Measurements from ENCODE around the gene GPATCH4. TPM values are rescaled to one million over a fixed set of nuclear protein-coding genes. Genes with fewer than 3 reads are reported as not detected.

Gene GPATCH4
- total and polyA plus RNA-seq, 2 donors (not counting 1 experiment from before 2014, with no cell fraction given): 12.2 to 23.6 TPM

GRCh38 chr1:156559797-156560385, 41.4 kb downstream of the GPATCH4 start:
- Histone ChIP-seq H2AFZ (ENCODE audit: low read length) (no peak overlapping the region), H3K79me2 (ENCODE audit: control insufficient read depth, insufficient read depth, low read length) (no peaks in the 10 kb centered on the region), H3K9me3 (ENCODE audit: control insufficient read depth, insufficient read depth, low read depth, low read length) (no peaks in the 10 kb centered on the region), H4K20me1 (ENCODE audit: control insufficient read depth, extremely low read depth, insufficient read depth, low read length) (no peaks in the 10 kb centered on the region), H3K36me3 (ENCODE audit: control insufficient read depth, insufficient read depth, low read length) (peaks cover 34% of the 10 kb centered on the region), H3K4me1 (ENCODE audit: control insufficient read depth, extremely low read depth, insufficient read depth, low read length) (no peaks in the 10 kb centered on the region), H3K9ac (ENCODE audit: insufficient read depth, low read length) (no peak overlapping the region), H3K4me3 (replicated peaks in 1 of 4; ENCODE audit: control extremely low read depth in 1 of 4, insufficient read depth in 1 of 4, low read depth in 3 of 4, low read length in 4 of 4) (no peak overlapping the region), H3K27me3 (ENCODE audit: control insufficient read depth, insufficient read depth, low read length) (no peaks in the 10 kb centered on the region), H3K27ac (ENCODE audit: insufficient read depth, low read length) (no peak overlapping the region), H3K4me2 (ENCODE audit: extremely low read depth, insufficient read depth, low read length) (no peak overlapping the region)
- no peak for DNase-seq (ENCODE audit: low read depth in 2 of 2)
- TF ChIP-seq, protein P1, sequence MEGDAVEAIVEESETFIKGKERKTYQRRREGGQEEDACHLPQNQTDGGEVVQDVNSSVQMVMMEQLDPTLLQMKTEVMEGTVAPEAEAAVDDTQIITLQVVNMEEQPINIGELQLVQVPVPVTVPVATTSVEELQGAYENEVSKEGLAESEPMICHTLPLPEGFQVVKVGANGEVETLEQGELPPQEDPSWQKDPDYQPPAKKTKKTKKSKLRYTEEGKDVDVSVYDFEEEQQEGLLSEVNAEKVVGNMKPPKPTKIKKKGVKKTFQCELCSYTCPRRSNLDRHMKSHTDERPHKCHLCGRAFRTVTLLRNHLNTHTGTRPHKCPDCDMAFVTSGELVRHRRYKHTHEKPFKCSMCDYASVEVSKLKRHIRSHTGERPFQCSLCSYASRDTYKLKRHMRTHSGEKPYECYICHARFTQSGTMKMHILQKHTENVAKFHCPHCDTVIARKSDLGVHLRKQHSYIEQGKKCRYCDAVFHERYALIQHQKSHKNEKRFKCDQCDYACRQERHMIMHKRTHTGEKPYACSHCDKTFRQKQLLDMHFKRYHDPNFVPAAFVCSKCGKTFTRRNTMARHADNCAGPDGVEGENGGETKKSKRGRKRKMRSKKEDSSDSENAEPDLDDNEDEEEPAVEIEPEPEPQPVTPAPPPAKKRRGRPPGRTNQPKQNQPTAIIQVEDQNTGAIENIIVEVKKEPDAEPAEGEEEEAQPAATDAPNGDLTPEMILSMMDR (conservative IDR thresholded peaks at IDR 0.05 in 1 of 2, IDR thresholded peaks at IDR 0.05 in 1 of 2; ENCODE audit: low read depth in 1 of 2, low read length in 2 of 2): no peak
- TF ChIP-seq EZH2 (IDR thresholded peaks at IDR 0.05; ENCODE audit: low read length, missing control alignments): no peak

DNA sequence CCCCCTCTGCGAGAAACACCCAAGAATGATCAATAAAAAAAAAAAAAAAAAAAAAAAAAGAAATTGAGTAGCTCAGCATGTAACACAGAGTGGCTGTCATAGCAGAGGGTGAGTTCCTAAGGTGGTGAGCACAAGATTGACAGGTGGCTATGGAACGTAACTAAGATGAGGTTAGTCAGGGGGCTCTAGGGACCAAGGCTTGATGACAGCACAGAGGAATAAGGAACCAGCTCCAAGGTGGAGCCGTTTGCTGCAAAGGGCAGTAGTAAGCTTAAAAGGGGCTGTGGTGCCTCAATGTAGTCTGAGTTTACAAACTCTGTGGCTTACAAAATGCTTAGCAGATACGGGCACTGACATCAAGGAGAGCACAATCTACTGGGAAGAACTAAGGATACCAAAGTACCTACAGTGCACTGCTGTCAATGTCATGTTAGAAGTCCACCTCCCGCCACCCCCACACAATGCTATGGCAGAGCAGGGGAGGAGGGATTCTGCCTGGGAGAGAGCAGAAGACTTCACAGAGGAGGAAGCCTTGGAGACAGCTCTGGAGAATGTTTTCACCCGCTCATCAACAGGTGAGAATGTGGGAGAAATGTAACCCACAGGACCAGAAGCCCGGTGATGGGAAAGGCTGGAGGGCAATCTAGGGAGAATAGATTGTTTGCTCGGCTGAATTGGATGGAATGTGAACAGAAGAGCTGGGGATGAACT, 42.0 kb downstream of the GPATCH4 start:
- Histone ChIP-seq H3K4me1 (ENCODE audit: control insufficient read depth, extremely low read depth, insufficient read depth, low read length) (no peaks in the 10 kb centered on the region), H3K79me2 (ENCODE audit: control insufficient read depth, insufficient read depth, low read length) (no peaks in the 10 kb centered on the region), H3K36me3 (ENCODE audit: control insufficient read depth, insufficient read depth, low read length) (peaks cover 28% of the 10 kb centered on the region), H3K4me2 (ENCODE audit: extremely low read depth, insufficient read depth, low read length) (no peak overlapping the region), H2AFZ (ENCODE audit: low read length) (no peak overlapping the region), H3K9ac (ENCODE audit: insufficient read depth, low read length) (no peak overlapping the region), H3K9me3 (ENCODE audit: control insufficient read depth, insufficient read depth, low read depth, low read length) (no peaks in the 10 kb centered on the region), H3K27me3 (ENCODE audit: control insufficient read depth, insufficient read depth, low read length) (no peaks in the 10 kb centered on the region), H4K20me1 (ENCODE audit: control insufficient read depth, extremely low read depth, insufficient read depth, low read length) (no peaks in the 10 kb centered on the region), H3K4me3 (replicated peaks in 1 of 4; ENCODE audit: control extremely low read depth in 1 of 4, insufficient read depth in 1 of 4, low read depth in 3 of 4, low read length in 4 of 4) (no peak overlapping the region), H3K27ac (ENCODE audit: insufficient read depth, low read length) (no peak overlapping the region)
- TF ChIP-seq, protein P1 (conservative IDR thresholded peaks at IDR 0.05 in 1 of 2, IDR thresholded peaks at IDR 0.05 in 1 of 2; ENCODE audit: low read depth in 1 of 2, low read length in 2 of 2): no peak
- no peak for TF ChIP-seq EZH2 (IDR thresholded peaks at IDR 0.05; ENCODE audit: low read length, missing control alignments)
- no peak for DNase-seq (ENCODE audit: low read depth in 2 of 2)

- no peaks in the 10 kb centered on the region for H3K27me3 ChIP-seq (ENCODE audit: control insufficient read depth, insufficient read depth, low read length)
- no peaks in the 10 kb centered on the region for H3K79me2 ChIP-seq (ENCODE audit: control insufficient read depth, insufficient read depth, low read length)
- no peak for DNase-seq (ENCODE audit: low read depth in 2 of 2)
- H3K27ac ChIP-seq (ENCODE audit: insufficient read depth, low read length): no peak overlapping the region
- no peaks in the 10 kb centered on the region for H4K20me1 ChIP-seq (ENCODE audit: control insufficient read depth, extremely low read depth, insufficient read depth, low read length)
- H3K9me3 ChIP-seq (ENCODE audit: control insufficient read depth, insufficient read depth, low read depth, low read length): no peaks in the 10 kb centered on the region
- H3K9ac ChIP-seq (ENCODE audit: insufficient read depth, low read length): no peak overlapping the region
- no peaks in the 10 kb centered on the region for H3K4me1 ChIP-seq (ENCODE audit: control insufficient read depth, extremely low read depth, insufficient read depth, low read length)
- peaks cover 23% of the 10 kb centered on the region for H3K36me3 ChIP-seq (ENCODE audit: control insufficient read depth, insufficient read depth, low read length)
- no peak overlapping the region for H3K4me3 ChIP-seq (replicated peaks in 1 of 4; ENCODE audit: control extremely low read depth in 1 of 4, insufficient read depth in 1 of 4, low read depth in 3 of 4, low read length in 4 of 4)
- no peak for TF ChIP-seq EZH2 (IDR thresholded peaks at IDR 0.05; ENCODE audit: low read length, missing control alignments)
- TF ChIP-seq, protein P1 (conservative IDR thresholded peaks at IDR 0.05 in 1 of 2, IDR thresholded peaks at IDR 0.05 in 1 of 2; ENCODE audit: low read depth in 1 of 2, low read length in 2 of 2): no peak
- H2AFZ ChIP-seq (ENCODE audit: low read length): no peak overlapping the region
- H3K4me2 ChIP-seq (ENCODE audit: extremely low read depth, insufficient read depth, low read length): no peak overlapping the region
These were observed 44.9 kb downstream of the GPATCH4 start for GRCh38 chr1:156556354-156556753.
